Stimulated activated memory B cell treated with anti-CD40 and anti-IgM and Interleukin-4, amounts not matched to agents 10 μg/mL and 1 μg/mL and 100 μg/mL, for 72 hours (primary cell): Measurements from ENCODE around the gene HTN1.
"Not testable (repeated sequence)": the region's sequence is repeated elsewhere in the genome, so short reads cannot be mapped to it uniquely, and the experiment has no call there.

Experiments used
- ATAC-seq: fragments of 150-1000 bp; cut with Tn5 transposase; 2 replicates; pipeline ENCODE4 v1.10.0; 2021
- H3K27ac Mint-ChIP-seq: one replicate; pipeline ENCODE4 v1.8.0; 2022; ENCODE audit warnings: mild to moderate bottlenecking, mixed read lengths
- H3K27me3 Mint-ChIP-seq: one replicate; pipeline ENCODE4 v1.8.0; 2022; ENCODE audit warnings: mixed read lengths
- H3K36me3 Mint-ChIP-seq: one replicate; pipeline ENCODE4 v1.8.0; 2022; ENCODE audit warnings: mixed read lengths
- H3K4me1 Mint-ChIP-seq: one replicate; pipeline ENCODE4 v1.8.0; 2022; ENCODE audit warnings: mixed read lengths
- H3K4me3 Mint-ChIP-seq: one replicate; pipeline ENCODE4 v1.8.0; 2022; ENCODE audit warnings: mild to moderate bottlenecking, moderate library complexity, mixed read lengths
- H3K9me3 Mint-ChIP-seq: one replicate; pipeline ENCODE4 v1.8.0; 2022; ENCODE audit warnings: mixed read lengths

HTN1 gene

GRCh38 chr4:70050138-70050537, at the start of gene HTN1:
TSS of gene HTN1 (plus strand) at chr4:70050438. CDS start at chr4:70053077, 2,639 bp downstream.
- ATAC-seq, H3K4me3 Mint-ChIP-seq, H3K9me3 Mint-ChIP-seq, H3K4me1 Mint-ChIP-seq, H3K36me3 Mint-ChIP-seq, H3K27me3 Mint-ChIP-seq, H3K27ac Mint-ChIP-seq: not testable (repeated sequence)

- Mint-ChIP-seq H3K36me3 (no peaks in the 10 kb centered on the region), H3K4me3 (no peak overlapping the region), H3K4me1 (no peaks in the 10 kb centered on the region), H3K9me3 (peaks cover 3% of the 10 kb centered on the region), H3K27ac (no peak overlapping the region), H3K27me3 (no peaks in the 10 kb centered on the region)
- ATAC-seq = no peak
Observed at GRCh38 chr4:70000711-70001110, 49.5 kb upstream of the HTN1 start.

- no peaks in the 10 kb centered on the region for H3K36me3 Mint-ChIP-seq
- H3K4me3 Mint-ChIP-seq = no peak overlapping the region
- H3K4me1 Mint-ChIP-seq = no peaks in the 10 kb centered on the region
- no peak overlapping the region for H3K27ac Mint-ChIP-seq
- H3K27me3 Mint-ChIP-seq = no peaks in the 10 kb centered on the region
- no peak for ATAC-seq
- H3K9me3 Mint-ChIP-seq = peaks cover 3% of the 10 kb centered on the region
Observed at GRCh38 chr4:70002507-70002906, 47.7 kb upstream of the HTN1 start.

GRCh38 chr4:70008771-70009170, 41.5 kb upstream of the HTN1 start:
- no peak overlapping the region for H3K4me3 Mint-ChIP-seq
- H3K27me3 Mint-ChIP-seq = no peaks in the 10 kb centered on the region
- no peak overlapping the region for H3K27ac Mint-ChIP-seq
- no peak for ATAC-seq
- H3K4me1 Mint-ChIP-seq = no peaks in the 10 kb centered on the region
- peaks cover 5% of the 10 kb centered on the region for H3K9me3 Mint-ChIP-seq
- no peaks in the 10 kb centered on the region for H3K36me3 Mint-ChIP-seq

GRCh38 chr4:70019006-70019405, 31.2 kb upstream of the HTN1 start:
- not testable (repeated sequence) for H3K27ac Mint-ChIP-seq, ATAC-seq, H3K27me3 Mint-ChIP-seq, H3K4me1 Mint-ChIP-seq, H3K36me3 Mint-ChIP-seq, H3K9me3 Mint-ChIP-seq, H3K4me3 Mint-ChIP-seq

- no peaks in the 10 kb centered on the region for H3K4me1 Mint-ChIP-seq
- no peak overlapping the region for H3K27ac Mint-ChIP-seq
- no peak for ATAC-seq
- H3K36me3 Mint-ChIP-seq = no peaks in the 10 kb centered on the region
- H3K9me3 Mint-ChIP-seq = peaks cover 5% of the 10 kb centered on the region
- H3K4me3 Mint-ChIP-seq = no peak overlapping the region
- H3K27me3 Mint-ChIP-seq = no peaks in the 10 kb centered on the region
Observed at GRCh38 chr4:70023218-70023617, 27.0 kb upstream of the HTN1 start.

- H3K4me1 Mint-ChIP-seq = no peaks in the 10 kb centered on the region
- ATAC-seq = no peak
- H3K4me3 Mint-ChIP-seq = no peak overlapping the region
- no peaks in the 10 kb centered on the region for H3K27me3 Mint-ChIP-seq
- peaks cover 5% of the 10 kb centered on the region for H3K9me3 Mint-ChIP-seq
- H3K27ac Mint-ChIP-seq = no peak overlapping the region
- H3K36me3 Mint-ChIP-seq = no peaks in the 10 kb centered on the region
Observed at GRCh38 chr4:70027011-70027410, 23.2 kb upstream of the HTN1 start.

- H3K4me1 Mint-ChIP-seq, ATAC-seq, H3K27ac Mint-ChIP-seq, H3K36me3 Mint-ChIP-seq, H3K27me3 Mint-ChIP-seq, H3K4me3 Mint-ChIP-seq, H3K9me3 Mint-ChIP-seq: not testable (repeated sequence)
Observed at GRCh38 chr4:70028159-70028558, 22.1 kb upstream of the HTN1 start, which contains the start of gene HTN3. TSS of gene HTN3 (plus strand) at chr4:70028459. CDS start at chr4:70030741, 2,282 bp downstream.

- H3K4me1 Mint-ChIP-seq, H3K4me3 Mint-ChIP-seq, H3K27me3 Mint-ChIP-seq, H3K27ac Mint-ChIP-seq, H3K36me3 Mint-ChIP-seq, ATAC-seq: not testable (repeated sequence)
- H3K9me3 Mint-ChIP-seq = peaks cover 14% of the 10 kb centered on the region
Observed at GRCh38 chr4:70037559-70037958, 12.7 kb upstream of the HTN1 start.

- not testable (repeated sequence) for H3K27me3 Mint-ChIP-seq, H3K4me1 Mint-ChIP-seq, H3K27ac Mint-ChIP-seq, H3K36me3 Mint-ChIP-seq, ATAC-seq, H3K4me3 Mint-ChIP-seq
- peaks cover 11% of the 10 kb centered on the region for H3K9me3 Mint-ChIP-seq
Observed at GRCh38 chr4:70039928-70040327, 10.3 kb upstream of the HTN1 start.

- Mint-ChIP-seq H3K36me3 (no peaks in the 10 kb centered on the region), H3K4me3 (no peak overlapping the region), H3K27me3 (no peaks in the 10 kb centered on the region), H3K9me3 (peaks cover 9% of the 10 kb centered on the region), H3K27ac (no peak overlapping the region), H3K4me1 (no peaks in the 10 kb centered on the region)
- ATAC-seq = no peak
Observed at GRCh38 chr4:70041652-70042286, 8.5 kb upstream of the HTN1 start.

- H3K4me3 Mint-ChIP-seq, H3K27ac Mint-ChIP-seq: not testable (repeated sequence)
Observed at GRCh38 chr4:70056534-70056933, 6.3 kb downstream of the HTN1 start.

GRCh38 chr4:70057651-70058050, 7.4 kb downstream of the HTN1 start:
- Mint-ChIP-seq H3K4me1 (no peaks in the 10 kb centered on the region), H3K27me3 (no peaks in the 10 kb centered on the region), H3K4me3 (no peak overlapping the region), H3K36me3 (no peaks in the 10 kb centered on the region), H3K9me3 (peaks cover 8% of the 10 kb centered on the region), H3K27ac (no peak overlapping the region)
- no peak for ATAC-seq

More at GRCh38 chr4:70056534-70056933, 6.3 kb downstream of the HTN1 start:
- H3K36me3 Mint-ChIP-seq, H3K27me3 Mint-ChIP-seq, H3K9me3 Mint-ChIP-seq, H3K4me1 Mint-ChIP-seq, ATAC-seq: not testable (repeated sequence)

- Mint-ChIP-seq H3K27ac (no peak overlapping the region), H3K4me3 (no peak overlapping the region), H3K9me3 (peaks cover 8% of the 10 kb centered on the region), H3K36me3 (no peaks in the 10 kb centered on the region), H3K27me3 (no peaks in the 10 kb centered on the region), H3K4me1 (no peaks in the 10 kb centered on the region)
- ATAC-seq = no peak
Observed at GRCh38 chr4:70059149-70059548, 8.9 kb downstream of the HTN1 start.

- Mint-ChIP-seq H3K4me1 (no peaks in the 10 kb centered on the region), H3K4me3 (no peak overlapping the region), H3K27ac (no peak overlapping the region), H3K36me3 (no peaks in the 10 kb centered on the region), H3K27me3 (no peaks in the 10 kb centered on the region), H3K9me3 (peaks cover 5% of the 10 kb centered on the region)
- ATAC-seq = no peak
Observed at GRCh38 chr4:70062000-70062399, 11.8 kb downstream of the HTN1 start.

GRCh38 chr4:70080205-70080604, 30.0 kb downstream of the HTN1 start:
- ATAC-seq = no peak
- Mint-ChIP-seq H3K4me1 (no peaks in the 10 kb centered on the region), H3K36me3 (no peaks in the 10 kb centered on the region), H3K27me3 (no peaks in the 10 kb centered on the region), H3K4me3 (no peak overlapping the region), H3K27ac (no peak overlapping the region), H3K9me3 (no peaks in the 10 kb centered on the region)

- Mint-ChIP-seq H3K36me3 (no peaks in the 10 kb centered on the region), H3K27ac (no peak overlapping the region), H3K9me3 (no peaks in the 10 kb centered on the region), H3K4me1 (no peaks in the 10 kb centered on the region), H3K4me3 (no peak overlapping the region), H3K27me3 (no peaks in the 10 kb centered on the region)
- ATAC-seq = no peak
Observed at GRCh38 chr4:70099206-70099605, 49.0 kb downstream of the HTN1 start.
